ENCODE data around the gene TRMT11. TPM values are rescaled to one million over a fixed set of nuclear protein-coding genes. Genes with fewer than 3 reads are reported as not detected.

Gene TRMT11
- total and polyA plus RNA-seq, 2 of the 13 experiments (the other 11 are each of a cell fraction or from before 2014, with no cell fraction given), result 42.2 to 81.9 TPM

DNA sequence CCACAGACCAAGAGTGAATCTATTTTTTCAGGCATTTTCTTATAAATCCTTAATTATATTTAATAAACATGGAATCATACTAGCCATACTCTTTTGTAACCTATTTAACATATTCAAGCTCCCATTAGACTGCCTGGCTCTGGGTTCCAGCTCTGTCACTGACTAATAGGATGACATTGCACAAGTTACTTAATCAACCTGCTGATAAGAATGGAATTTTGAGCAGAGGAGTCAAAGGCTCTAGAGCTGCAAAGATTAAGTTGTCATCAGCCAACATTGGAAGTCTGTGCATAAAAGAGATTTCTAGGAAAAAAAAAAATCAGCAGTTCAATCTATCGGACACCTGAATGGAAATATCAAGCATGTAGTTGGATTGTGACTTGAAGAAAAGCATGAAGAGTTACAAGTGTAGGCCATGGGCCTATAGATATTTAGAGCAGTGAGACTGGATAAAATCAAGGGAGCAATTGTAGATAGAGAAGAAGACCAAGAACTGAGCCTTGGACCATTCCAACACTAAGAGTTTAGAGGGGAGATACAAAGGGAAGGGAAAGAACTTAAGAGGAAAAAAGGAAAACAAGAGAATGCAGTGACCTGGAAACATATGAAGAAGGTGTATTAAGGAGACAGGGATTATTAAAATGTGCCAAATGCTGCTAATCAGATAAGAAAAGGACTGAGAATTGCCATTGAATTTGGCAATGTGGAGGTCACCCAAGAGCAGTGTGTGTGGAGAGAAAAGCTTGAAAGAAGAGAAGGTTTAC is 40.8 kb upstream of the TRMT11 start (continued):
- no peak for TF ChIP-seq ZNF574 (CRISPR knock-in tag; IDR thresholded peaks at IDR 0.05)
- no peak for TF ChIP-seq MXD4 (CRISPR knock-in tag; IDR thresholded peaks at IDR 0.05)
- no peak for TF ChIP-seq MED13 (CRISPR knock-in tag; IDR thresholded peaks at IDR 0.05)
- TF ChIP-seq, protein P1, sequence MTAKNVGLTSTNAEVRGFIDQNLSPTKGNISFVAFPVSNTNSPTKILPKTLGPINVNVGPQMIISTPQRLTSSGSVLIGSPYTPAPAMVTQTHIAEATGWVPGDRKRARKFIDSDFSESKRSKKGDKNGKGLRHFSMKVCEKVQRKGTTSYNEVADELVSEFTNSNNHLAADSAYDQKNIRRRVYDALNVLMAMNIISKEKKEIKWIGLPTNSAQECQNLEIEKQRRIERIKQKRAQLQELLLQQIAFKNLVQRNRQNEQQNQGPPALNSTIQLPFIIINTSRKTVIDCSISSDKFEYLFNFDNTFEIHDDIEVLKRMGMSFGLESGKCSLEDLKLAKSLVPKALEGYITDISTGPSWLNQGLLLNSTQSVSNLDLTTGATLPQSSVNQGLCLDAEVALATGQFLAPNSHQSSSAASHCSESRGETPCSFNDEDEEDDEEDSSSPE (CRISPR knock-in tag; IDR thresholded peaks at IDR 0.05), result no peak
- no peak for TF ChIP-seq TOE1 (CRISPR knock-in tag; IDR thresholded peaks at IDR 0.05)
- TF ChIP-seq, protein P2, sequence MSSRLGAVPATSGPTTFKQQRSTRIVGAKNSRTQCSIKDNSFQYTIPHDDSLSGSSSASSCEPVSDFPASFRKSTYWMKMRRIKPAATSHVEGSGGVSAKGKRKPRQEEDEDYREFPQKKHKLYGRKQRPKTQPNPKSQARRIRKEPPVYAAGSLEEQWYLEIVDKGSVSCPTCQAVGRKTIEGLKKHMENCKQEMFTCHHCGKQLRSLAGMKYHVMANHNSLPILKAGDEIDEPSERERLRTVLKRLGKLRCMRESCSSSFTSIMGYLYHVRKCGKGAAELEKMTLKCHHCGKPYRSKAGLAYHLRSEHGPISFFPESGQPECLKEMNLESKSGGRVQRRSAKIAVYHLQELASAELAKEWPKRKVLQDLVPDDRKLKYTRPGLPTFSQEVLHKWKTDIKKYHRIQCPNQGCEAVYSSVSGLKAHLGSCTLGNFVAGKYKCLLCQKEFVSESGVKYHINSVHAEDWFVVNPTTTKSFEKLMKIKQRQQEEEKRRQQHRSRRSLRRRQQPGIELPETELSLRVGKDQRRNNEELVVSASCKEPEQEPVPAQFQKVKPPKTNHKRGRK (CRISPR knock-in tag; IDR thresholded peaks at IDR 0.05), result peak; percentile 62; the same call in 1 of the 2 replicates
- peak; percentile 48; the same call in 1 of the 2 replicates for TF ChIP-seq NCOA2 (CRISPR knock-in tag; IDR thresholded peaks at IDR 0.05)
- TF ChIP-seq ZNF605 (CRISPR knock-in tag; IDR thresholded peaks at IDR 0.05), result no peak
- TF ChIP-seq ZBTB26 (CRISPR knock-in tag; IDR thresholded peaks at IDR 0.05; ENCODE audit: borderline replicate concordance), result no peak
- no peak for TF ChIP-seq SMAD3 (CRISPR knock-in tag; IDR thresholded peaks at IDR 0.05)
- TF ChIP-seq, protein P3, sequence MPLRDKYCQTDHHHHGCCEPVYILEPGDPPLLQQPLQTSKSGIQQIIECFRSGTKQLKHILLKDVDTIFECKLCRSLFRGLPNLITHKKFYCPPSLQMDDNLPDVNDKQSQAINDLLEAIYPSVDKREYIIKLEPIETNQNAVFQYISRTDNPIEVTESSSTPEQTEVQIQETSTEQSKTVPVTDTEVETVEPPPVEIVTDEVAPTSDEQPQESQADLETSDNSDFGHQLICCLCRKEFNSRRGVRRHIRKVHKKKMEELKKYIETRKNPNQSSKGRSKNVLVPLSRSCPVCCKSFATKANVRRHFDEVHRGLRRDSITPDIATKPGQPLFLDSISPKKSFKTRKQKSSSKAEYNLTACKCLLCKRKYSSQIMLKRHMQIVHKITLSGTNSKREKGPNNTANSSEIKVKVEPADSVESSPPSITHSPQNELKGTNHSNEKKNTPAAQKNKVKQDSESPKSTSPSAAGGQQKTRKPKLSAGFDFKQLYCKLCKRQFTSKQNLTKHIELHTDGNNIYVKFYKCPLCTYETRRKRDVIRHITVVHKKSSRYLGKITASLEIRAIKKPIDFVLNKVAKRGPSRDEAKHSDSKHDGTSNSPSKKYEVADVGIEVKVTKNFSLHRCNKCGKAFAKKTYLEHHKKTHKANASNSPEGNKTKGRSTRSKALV (CRISPR knock-in tag; IDR thresholded peaks at IDR 0.05), result peak; percentile 31; the same call in 1 of the 2 replicates
- TF ChIP-seq, protein P4, sequence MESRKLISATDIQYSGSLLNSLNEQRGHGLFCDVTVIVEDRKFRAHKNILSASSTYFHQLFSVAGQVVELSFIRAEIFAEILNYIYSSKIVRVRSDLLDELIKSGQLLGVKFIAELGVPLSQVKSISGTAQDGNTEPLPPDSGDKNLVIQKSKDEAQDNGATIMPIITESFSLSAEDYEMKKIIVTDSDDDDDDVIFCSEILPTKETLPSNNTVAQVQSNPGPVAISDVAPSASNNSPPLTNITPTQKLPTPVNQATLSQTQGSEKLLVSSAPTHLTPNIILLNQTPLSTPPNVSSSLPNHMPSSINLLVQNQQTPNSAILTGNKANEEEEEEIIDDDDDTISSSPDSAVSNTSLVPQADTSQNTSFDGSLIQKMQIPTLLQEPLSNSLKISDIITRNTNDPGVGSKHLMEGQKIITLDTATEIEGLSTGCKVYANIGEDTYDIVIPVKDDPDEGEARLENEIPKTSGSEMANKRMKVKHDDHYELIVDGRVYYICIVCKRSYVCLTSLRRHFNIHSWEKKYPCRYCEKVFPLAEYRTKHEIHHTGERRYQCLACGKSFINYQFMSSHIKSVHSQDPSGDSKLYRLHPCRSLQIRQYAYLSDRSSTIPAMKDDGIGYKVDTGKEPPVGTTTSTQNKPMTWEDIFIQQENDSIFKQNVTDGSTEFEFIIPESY (CRISPR knock-in tag; IDR thresholded peaks at IDR 0.05), result no peak
- no peak for TF ChIP-seq ZFP36 (IDR thresholded peaks at IDR 0.05; ENCODE audit: borderline replicate concordance, low read depth, low read length, partially characterized antibody)
- TF ChIP-seq CREB1 (IDR thresholded peaks at IDR 0.05), result no peak
- TF ChIP-seq CREB1 (CRISPR knock-in tag; IDR thresholded peaks at IDR 0.05), result 0 out of 2 replicates have a peak, but pooled peaks have one; percentile 43
- TF ChIP-seq ZNF530 (CRISPR knock-in tag; IDR thresholded peaks at IDR 0.05; ENCODE audit: low read depth), result no peak
- no peak for TF ChIP-seq ZBTB38 (CRISPR knock-in tag; IDR thresholded peaks at IDR 0.05)

Data from HepG2 (cell line).